ENCODE measurements around the gene PCDH15. TPM values are rescaled to one million over a fixed set of nuclear protein-coding genes. Genes with fewer than 3 reads are reported as not detected.

Gene PCDH15
- total RNA-seq, 4 donors from 2014 or later = not detected

GRCh38 chr10:54314430-54314829 is 486.6 kb downstream of the PCDH15 start:
- Histone ChIP-seq H3K27me3 (no peaks in the 10 kb centered on the region), H3K27ac (no peak overlapping the region), H3K36me3 (no peaks in the 10 kb centered on the region), H3K9me3 (no peaks in the 10 kb centered on the region), H3K4me1 (no peaks in the 10 kb centered on the region), H3K4me3 (no peak overlapping the region)
- intact Hi-C loops (cut with DNase I) = no loop called here
- 81 to 90% methylated on average over 3 of the region's 3 CpGs for WGBS, 2 donors
- TF ChIP-seq POLR2A (IDR thresholded peaks at IDR 0.05) (no peak), CTCF (IDR thresholded peaks at IDR 0.05) (no peak)
- no peak for DNase-seq

- Histone ChIP-seq H3K9me3 (peaks cover 0 to 11% (median 8%) of the 10 kb centered on the region in 3 donors), H3K36me3 (no peaks in the 10 kb centered on the region), H3K4me1 (no peaks in the 10 kb centered on the region), H3K4me3 (no peak overlapping the region), H3K27ac (no peak overlapping the region), H3K27me3 (no peaks in the 10 kb centered on the region)
- TF ChIP-seq POLR2A (IDR thresholded peaks at IDR 0.05) (no peak), CTCF (IDR thresholded peaks at IDR 0.05) (no peak)
- no peak for DNase-seq
- intact Hi-C loops (cut with DNase I) = no loop called here
- 87 to 92% methylated on average over 2 of the region's 2 CpGs for WGBS, 2 donors
Observed at GRCh38 chr10:54284526-54285193, 516.4 kb downstream of the PCDH15 start.

- no peak overlapping the region for H3K27ac ChIP-seq
- 24 to 26% methylated on average over 2 of the region's 2 CpGs for WGBS, 2 donors
- H3K4me1 ChIP-seq = no peaks in the 10 kb centered on the region
- DNase-seq = no peak
- no peak for TF ChIP-seq CTCF (IDR thresholded peaks at IDR 0.05)
- TF ChIP-seq POLR2A (IDR thresholded peaks at IDR 0.05) = no peak
- H3K4me3 ChIP-seq = no peak overlapping the region
- intact Hi-C loops (cut with DNase I) = no loop called here
- H3K36me3 ChIP-seq = no peaks in the 10 kb centered on the region
- no peaks in the 10 kb centered on the region for H3K27me3 ChIP-seq
- H3K9me3 ChIP-seq = no peaks in the 10 kb centered on the region
Observed at GRCh38 chr10:54282012-54282411, 519.0 kb downstream of the PCDH15 start.

GRCh38 chr10:54266395-54266794 is 534.6 kb downstream of the PCDH15 start:
- no peaks in the 10 kb centered on the region for H3K9me3 ChIP-seq
- H3K4me3 ChIP-seq = no peak overlapping the region
- H3K27ac ChIP-seq = no peak overlapping the region
- H3K27me3 ChIP-seq = no peaks in the 10 kb centered on the region
- WGBS, 2 donors = 38% methylated on average over 1 of the region's 1 CpG
- no peaks in the 10 kb centered on the region for H3K4me1 ChIP-seq
- TF ChIP-seq CTCF (IDR thresholded peaks at IDR 0.05) = no peak
- TF ChIP-seq POLR2A (IDR thresholded peaks at IDR 0.05) = no peak
- intact Hi-C loops (cut with DNase I) = no loop called here
- H3K36me3 ChIP-seq = no peaks in the 10 kb centered on the region
- DNase-seq = no peak

GRCh38 chr10:54262726-54263125 is 538.3 kb downstream of the PCDH15 start:
- TF ChIP-seq POLR2A (IDR thresholded peaks at IDR 0.05) (no peak), CTCF (IDR thresholded peaks at IDR 0.05) (no peak)
- Histone ChIP-seq H3K27me3 (no peaks in the 10 kb centered on the region), H3K9me3 (no peaks in the 10 kb centered on the region), H3K27ac (no peak overlapping the region), H3K4me1 (no peaks in the 10 kb centered on the region), H3K36me3 (no peaks in the 10 kb centered on the region), H3K4me3 (no peak overlapping the region)
- no peak for DNase-seq
- 84 to 88% methylated on average over 3 to 5 of the region's 5 CpGs for WGBS, 2 donors
- intact Hi-C loops (cut with DNase I) = no loop called here

Data from esophagus squamous epithelium (tissue), 5 donors.